ENCODE data around the gene AIMP2.

GRCh38 chr7:6049780-6050179 lies 40.7 kb downstream of the AIMP2 start:
- no peak for TF ChIP-seq CTCF (IDR thresholded peaks at IDR 0.05)
- no peak for TF ChIP-seq ZFX (IDR thresholded peaks at IDR 0.05; ENCODE audit: borderline replicate concordance)

Measured in 22Rv1 (cell line).